ENCODE results near the gene CEP170B. TPM values are rescaled to one million over a fixed set of nuclear protein-coding genes. Genes with fewer than 3 reads are reported as not detected.

CEP170B gene
- total RNA-seq, 1 donor from 2014 or later = 55.4 TPM

DNA sequence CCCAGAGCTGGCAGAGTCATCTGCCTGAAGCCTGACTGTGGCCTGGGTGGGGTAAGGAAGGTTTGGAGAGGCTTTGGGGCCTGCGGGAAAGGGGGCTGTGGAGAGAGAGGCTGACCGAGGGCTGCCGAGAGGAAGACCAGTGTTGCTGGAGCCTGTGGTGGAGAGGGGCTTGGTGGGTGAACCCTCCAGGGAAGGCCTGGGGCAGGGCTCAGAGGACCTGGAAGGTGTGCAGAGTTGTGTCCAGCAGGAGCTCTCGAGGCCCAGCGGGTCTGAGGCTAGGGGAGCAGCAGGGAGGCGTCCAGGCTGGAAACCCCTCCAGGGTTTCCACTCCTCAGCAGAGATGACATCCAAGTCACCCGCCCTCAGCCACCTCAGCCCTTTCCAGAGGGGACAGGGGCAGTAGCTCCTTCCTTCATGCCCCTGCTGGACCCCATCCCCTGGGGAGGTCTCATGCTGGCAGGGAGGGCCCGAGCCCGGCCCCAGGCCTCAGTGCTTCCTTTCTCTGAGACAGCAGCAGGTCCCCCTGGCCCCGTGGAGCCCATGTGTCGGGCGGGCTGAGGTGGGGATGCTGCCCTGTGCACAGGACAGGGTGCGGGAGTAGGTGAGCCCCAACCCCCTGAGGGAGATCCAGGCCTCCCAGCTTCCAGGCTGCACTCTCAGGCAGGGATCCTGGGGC lies 8.4 kb downstream of the CEP170B start:
- Histone ChIP-seq H3K4me3 (ENCODE audit: insufficient read depth, low read depth, low read length) (no peak overlapping the region), H3K4me1 (ENCODE audit: insufficient read depth, low read length) (peaks cover 12% of the 10 kb centered on the region), H3K9me3 (ENCODE audit: insufficient read depth, low read depth, low read length) (no peaks in the 10 kb centered on the region), H3K27ac (ENCODE audit: low read depth, low read length) (no peak overlapping the region), H3K27me3 (ENCODE audit: insufficient read depth, low read length) (no peaks in the 10 kb centered on the region), H3K36me3 (ENCODE audit: insufficient read depth, low read length) (no peaks in the 10 kb centered on the region), H3K4me2 (ENCODE audit: low read length) (no peak overlapping the region), H2AFZ (ENCODE audit: low read depth, low read length) (no peak overlapping the region), H3K79me2 (ENCODE audit: insufficient read depth, low read length) (peaks cover 69% of the 10 kb centered on the region), H3K9ac (ENCODE audit: low read length) (no peak overlapping the region), H4K20me1 (ENCODE audit: insufficient read depth, low read length) (peaks cover 98% of the 10 kb centered on the region)
- Mint-ChIP-seq H3K4me1 (ENCODE audit: low read depth, unreplicated experiment) (peaks cover 10% of the 10 kb centered on the region), H3K27ac (ENCODE audit: unreplicated experiment) (no peak overlapping the region), H3K4me3 (ENCODE audit: unreplicated experiment) (no peak overlapping the region), H3K9me3 (ENCODE audit: unreplicated experiment) (no peaks in the 10 kb centered on the region), H3K36me3 (ENCODE audit: low read depth, unreplicated experiment) (no peaks in the 10 kb centered on the region), H3K27me3 (ENCODE audit: low read depth, unreplicated experiment) (no peaks in the 10 kb centered on the region)
- FAIRE-seq = no peak
- TF ChIP-seq, protein P1, sequence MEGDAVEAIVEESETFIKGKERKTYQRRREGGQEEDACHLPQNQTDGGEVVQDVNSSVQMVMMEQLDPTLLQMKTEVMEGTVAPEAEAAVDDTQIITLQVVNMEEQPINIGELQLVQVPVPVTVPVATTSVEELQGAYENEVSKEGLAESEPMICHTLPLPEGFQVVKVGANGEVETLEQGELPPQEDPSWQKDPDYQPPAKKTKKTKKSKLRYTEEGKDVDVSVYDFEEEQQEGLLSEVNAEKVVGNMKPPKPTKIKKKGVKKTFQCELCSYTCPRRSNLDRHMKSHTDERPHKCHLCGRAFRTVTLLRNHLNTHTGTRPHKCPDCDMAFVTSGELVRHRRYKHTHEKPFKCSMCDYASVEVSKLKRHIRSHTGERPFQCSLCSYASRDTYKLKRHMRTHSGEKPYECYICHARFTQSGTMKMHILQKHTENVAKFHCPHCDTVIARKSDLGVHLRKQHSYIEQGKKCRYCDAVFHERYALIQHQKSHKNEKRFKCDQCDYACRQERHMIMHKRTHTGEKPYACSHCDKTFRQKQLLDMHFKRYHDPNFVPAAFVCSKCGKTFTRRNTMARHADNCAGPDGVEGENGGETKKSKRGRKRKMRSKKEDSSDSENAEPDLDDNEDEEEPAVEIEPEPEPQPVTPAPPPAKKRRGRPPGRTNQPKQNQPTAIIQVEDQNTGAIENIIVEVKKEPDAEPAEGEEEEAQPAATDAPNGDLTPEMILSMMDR (IDR thresholded peaks at IDR 0.05; ENCODE audit: insufficient read depth, low read depth, low read length) = no peak
- TF ChIP-seq EZH2 (IDR thresholded peaks at IDR 0.05; ENCODE audit: insufficient read depth, low read length) = no peak
- no peak for DNase-seq (ENCODE audit: low read depth)

DNA sequence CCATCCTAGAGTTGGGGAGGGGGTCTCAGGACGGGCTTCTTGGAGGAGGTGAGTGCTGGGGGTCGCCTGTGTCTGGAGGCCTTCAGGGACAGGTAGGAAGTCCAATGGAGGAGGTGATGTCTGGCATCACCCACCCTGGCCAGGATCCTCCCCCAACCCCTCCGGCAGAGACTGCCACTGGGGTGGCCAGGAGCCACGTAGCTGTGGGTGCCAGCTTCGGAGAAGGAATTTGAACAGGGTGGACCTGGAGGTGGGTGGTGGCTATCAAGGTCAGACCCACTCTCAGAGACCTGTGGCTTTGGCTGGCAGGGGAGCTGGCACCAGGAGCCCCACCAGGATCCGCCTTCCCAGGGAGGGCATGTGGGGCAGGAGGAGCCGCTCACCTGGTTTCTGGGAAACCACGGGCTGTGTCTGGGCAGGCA lies 9.1 kb downstream of the CEP170B start:
- Histone ChIP-seq H3K27me3 (ENCODE audit: insufficient read depth, low read length) (no peaks in the 10 kb centered on the region), H2AFZ (ENCODE audit: low read depth, low read length) (no peak overlapping the region), H3K79me2 (ENCODE audit: insufficient read depth, low read length) (peaks cover 63% of the 10 kb centered on the region), H3K4me3 (ENCODE audit: insufficient read depth, low read depth, low read length) (no peak overlapping the region), H4K20me1 (ENCODE audit: insufficient read depth, low read length) (peaks cover 98% of the 10 kb centered on the region), H3K4me1 (ENCODE audit: insufficient read depth, low read length) (peaks cover 12% of the 10 kb centered on the region), H3K9ac (ENCODE audit: low read length) (no peak overlapping the region), H3K9me3 (ENCODE audit: insufficient read depth, low read depth, low read length) (no peaks in the 10 kb centered on the region), H3K4me2 (ENCODE audit: low read length) (no peak overlapping the region), H3K36me3 (ENCODE audit: insufficient read depth, low read length) (no peaks in the 10 kb centered on the region), H3K27ac (ENCODE audit: low read depth, low read length) (no peak overlapping the region)
- Mint-ChIP-seq H3K9me3 (ENCODE audit: unreplicated experiment) (no peaks in the 10 kb centered on the region), H3K36me3 (ENCODE audit: low read depth, unreplicated experiment) (peaks cover 2% of the 10 kb centered on the region), H3K27ac (ENCODE audit: unreplicated experiment) (no peak overlapping the region), H3K4me1 (ENCODE audit: low read depth, unreplicated experiment) (peaks cover 10% of the 10 kb centered on the region), H3K4me3 (ENCODE audit: unreplicated experiment) (no peak overlapping the region), H3K27me3 (ENCODE audit: low read depth, unreplicated experiment) (no peaks in the 10 kb centered on the region)
- DNase-seq (ENCODE audit: low read depth) (no peak), FAIRE-seq (no peak)
- TF ChIP-seq, protein P1 (IDR thresholded peaks at IDR 0.05; ENCODE audit: insufficient read depth, low read depth, low read length) = no peak
- TF ChIP-seq EZH2 (IDR thresholded peaks at IDR 0.05; ENCODE audit: insufficient read depth, low read length) = no peak

Measured in astrocyte (in vitro differentiated cells and primary cell).